GM21717 (cell line): ENCODE results near the gene RBM26.
"Not testable (repeated sequence)": the region's sequence is repeated elsewhere in the genome, so short reads cannot be mapped to it uniquely, and the experiment has no call there.

Experiments
- ATAC-seq: cut with Tn5 transposase; IDR thresholded peaks from one replicate; pipeline ENCODE4 v1.9.1; 2021; ENCODE audit warnings: mild to moderate bottlenecking, moderate library complexity; ENCODE audit not compliant: unreplicated experiment

The RBM26 gene

DNA sequence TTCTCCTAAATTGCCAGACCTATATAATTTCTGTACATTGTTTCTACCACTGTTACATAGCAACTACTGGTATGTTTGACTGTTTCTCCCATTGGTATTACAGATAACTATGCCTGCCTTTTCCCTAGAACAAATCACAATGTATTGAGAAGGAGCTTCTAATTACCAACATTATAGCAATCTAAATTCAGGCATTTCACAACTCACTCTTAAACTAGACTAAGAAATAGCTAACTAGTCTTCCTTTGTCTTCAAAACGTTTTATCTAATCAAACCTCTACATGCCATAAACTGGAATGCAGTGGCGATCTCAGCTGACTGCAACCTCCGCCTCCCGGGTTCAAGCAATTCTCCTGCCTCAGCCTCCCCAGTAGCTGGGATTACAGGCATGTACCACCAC, 18.2 kb downstream of the RBM26 start:
- no peak for ATAC-seq

DNA sequence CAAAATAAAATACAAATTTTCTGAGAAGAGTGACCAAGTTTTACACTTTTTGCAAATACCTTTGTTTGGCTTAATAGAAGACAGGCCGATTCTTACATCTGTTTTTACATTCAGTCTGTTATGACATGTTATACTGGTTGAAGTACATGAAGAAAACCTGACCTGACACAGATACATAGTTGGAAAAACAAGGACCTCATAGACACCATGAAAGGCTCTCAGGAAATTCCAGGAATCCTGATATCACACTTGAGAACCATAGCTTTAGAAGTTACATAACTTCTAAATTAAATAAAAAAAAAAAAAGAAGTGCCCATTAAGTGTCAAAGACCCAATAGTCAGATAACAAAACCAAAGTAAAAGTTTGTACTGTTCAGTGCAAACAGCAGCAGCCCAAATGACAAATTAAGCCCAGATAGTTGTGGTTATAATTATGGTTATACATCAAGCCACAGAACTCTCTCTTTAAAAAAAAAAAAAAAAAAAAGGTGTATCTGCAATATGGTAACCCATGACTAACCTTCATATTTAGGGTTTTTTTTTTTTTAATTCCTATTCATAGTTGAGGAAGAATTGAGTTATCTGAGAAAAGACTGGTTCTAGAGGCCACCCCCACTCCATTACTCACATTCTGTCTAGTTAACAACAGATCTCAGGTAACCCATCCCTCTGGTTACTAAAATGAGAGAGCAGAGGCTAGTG, 19.8 kb downstream of the RBM26 start:
- peak; percentile 8 for ATAC-seq

DNA sequence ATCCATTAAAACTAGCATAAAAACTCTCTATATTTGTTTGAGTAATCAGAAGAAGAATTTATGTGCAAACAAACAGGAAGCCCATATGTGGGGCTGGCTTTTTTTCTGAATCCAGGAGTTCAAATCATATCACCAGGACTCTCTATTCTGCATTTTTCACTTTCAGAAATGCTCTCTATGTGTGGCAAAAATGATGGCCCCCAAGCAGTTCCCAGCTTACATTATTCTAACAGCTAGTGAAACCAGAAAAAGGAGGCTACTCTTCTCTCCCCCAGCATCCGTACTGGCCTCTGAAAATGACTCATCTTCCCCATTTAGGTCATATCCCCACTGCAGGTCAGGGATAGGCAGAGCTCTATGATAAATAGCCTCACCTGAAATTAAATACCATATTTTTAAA, 20.4 kb downstream of the RBM26 start:
- ATAC-seq: peak; percentile 97

DNA sequence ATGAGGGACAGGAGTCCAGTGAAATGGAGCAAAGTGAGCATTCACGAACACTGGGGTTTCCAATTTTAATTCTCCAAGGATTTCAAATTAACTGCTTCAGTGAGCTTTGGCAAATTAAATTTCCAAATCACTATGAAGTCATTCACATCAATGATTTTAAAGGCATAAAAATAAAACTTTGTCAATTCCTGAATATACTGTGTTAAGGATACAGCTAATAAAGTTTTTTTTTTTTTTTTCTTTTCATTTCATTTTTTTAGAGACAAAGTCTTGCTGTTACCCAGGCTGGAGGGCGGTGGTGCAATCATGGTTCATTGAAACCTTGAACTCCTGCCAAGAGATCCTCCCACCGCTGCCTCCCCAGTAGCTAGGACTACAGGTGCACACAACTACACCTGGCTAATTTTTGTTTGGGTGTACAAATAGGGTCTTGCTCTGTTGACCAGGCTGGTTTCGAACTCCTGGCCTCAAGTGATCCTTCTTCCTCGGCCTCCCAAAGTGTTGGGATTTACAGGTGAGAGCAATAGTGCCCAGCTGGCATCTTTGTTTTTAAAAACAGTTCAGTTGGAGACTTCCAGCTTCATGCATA, 21.9 kb downstream of the RBM26 start:
- no peak for ATAC-seq

DNA sequence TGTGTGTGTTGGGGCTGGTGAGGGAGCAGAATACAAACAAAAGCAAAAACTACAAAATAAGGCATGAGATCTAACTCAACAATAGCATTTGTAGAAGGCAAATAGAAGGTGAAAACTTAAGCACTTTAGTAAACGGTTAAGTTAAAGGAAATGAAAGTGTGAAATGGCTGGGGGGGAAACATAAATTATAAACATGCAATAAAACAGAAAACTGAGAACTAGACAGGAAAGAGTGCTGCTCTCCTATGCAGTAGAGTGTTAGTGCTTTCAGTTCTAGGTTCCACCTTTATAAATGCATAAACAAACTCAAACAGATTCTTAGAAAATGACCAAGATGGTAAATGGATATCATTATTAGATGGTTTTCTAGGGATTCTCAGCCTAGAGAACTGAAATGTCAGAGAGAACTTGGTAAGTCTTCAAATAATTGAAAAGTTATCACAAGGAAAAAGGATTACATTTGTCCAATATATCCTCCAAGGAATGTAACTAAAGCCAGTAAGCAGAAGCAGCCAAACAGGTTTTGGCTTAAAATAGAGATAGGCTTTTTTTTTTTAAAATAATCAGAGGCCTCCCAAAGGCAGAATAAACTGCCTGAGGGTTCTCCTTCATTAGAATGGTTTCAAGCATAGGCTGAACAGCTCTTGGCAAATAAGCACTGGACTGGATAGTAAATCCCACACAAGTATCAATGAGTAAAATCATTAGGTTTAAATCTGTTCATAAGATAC, 23.3 kb downstream of the RBM26 start:
- ATAC-seq: peak; percentile 48

DNA sequence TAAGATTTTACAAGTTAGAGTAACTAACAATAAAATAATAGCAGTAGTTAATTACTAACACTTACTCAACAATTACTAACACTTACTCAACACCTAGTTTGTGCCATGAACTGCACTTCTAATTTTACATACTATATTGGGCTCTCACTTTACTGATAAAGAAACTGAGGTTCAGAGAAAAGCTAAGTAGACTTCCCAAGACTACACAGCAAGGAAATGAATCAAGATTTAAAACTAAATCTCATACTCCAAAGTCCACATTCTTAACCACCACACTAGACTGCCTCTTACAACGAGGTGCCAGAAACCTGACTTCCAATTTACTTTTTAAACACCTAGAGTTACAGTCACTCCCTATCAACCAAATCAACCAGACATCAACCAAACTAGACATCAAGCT, 25.1 kb downstream of the RBM26 start:
- ATAC-seq: no peak

DNA sequence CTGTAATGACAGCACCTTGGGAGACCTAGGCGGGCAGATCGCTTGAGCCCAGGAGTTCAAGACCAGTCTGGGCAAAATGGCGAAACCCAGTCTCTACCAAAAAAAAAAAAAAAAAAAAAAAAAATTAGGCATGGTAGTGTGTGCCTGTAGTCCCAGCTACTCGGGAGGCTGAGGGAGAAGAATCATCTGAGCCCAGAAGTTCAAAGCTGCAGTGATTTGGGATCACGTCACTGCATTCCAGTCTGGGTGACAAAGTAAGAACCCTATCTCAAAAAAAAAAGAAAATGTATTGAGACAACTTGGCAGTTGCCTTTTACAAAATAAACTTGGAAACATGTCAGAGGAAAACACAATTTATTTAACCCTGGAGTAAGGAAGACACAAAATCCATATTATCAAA, 26.8 kb downstream of the RBM26 start:
- ATAC-seq: no peak

DNA sequence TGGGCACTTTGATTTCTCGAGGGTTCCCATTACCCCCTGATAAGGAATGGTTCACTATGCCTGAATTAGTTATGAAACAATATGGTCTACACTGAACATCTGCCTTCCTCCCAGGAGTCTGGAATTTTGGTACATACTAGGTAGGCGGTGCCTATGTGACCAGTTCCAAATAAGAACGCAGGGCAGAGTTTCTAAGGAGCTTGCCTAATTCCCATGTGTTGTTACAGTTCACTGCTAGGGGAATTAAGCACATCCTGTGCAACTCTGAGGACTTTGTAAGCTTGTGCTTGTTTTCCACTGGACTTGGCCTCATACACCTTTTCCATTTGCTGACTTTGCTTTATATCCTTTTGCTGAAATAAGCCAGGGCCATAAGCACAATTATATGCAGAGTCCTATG, 29.2 kb downstream of the RBM26 start:
- no peak for ATAC-seq

DNA sequence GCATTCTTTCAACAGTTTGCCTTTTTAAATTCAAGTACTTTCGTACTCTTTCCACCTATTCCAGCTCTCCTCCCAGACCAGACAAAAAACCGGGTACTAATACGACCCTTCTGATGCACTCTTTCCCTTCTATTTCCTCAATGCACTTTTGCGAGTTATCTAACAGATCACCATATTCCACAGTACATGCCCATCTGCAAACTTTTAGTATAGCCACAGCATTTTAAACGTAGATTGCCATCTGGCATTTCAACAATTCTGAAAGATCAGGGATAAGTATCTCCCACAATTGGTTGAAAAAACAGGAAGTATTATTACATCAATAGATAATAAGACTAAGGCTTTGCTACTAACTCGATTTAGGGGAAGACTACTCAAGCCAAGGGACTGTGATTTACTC, 31.5 kb downstream of the RBM26 start:
- ATAC-seq: no peak

DNA sequence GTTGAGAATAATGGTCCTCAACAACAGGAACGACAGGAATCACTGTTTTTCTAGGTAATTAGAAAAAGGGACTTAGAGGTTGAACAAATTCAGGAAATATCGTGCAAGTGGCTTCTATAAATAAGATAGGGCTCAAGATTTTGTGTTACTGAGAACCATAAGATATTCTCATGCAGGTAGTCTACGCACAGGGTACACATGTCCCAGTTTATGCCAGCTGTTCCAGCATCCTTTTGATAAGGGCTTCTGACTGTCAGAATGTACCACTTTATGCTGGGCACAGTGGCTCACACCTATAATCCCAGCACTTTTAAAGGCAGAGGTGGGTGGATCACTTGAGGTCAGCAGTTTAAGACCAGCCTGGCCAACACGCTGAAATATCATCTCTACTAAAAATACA, 32.1 kb downstream of the RBM26 start:
- ATAC-seq: no peak

DNA sequence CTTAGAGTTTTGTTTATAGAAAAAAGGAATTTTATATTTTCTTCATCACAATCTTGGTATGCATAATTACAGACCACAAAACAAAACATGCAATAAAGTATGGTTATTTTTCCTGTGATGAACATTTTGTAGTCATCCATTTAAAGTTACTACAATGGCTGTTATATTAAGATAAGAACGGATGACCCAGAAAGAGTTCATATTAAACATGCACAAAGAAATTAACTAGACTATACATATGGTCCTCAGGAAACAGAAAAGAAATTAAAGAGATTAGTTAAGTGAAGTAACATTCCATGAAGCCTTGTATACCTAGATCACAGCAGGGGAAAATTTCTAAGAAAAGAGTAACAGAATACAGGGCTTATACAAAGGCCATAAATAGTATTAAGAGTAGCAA, 36.8 kb downstream of the RBM26 start:
- ATAC-seq: no peak

DNA sequence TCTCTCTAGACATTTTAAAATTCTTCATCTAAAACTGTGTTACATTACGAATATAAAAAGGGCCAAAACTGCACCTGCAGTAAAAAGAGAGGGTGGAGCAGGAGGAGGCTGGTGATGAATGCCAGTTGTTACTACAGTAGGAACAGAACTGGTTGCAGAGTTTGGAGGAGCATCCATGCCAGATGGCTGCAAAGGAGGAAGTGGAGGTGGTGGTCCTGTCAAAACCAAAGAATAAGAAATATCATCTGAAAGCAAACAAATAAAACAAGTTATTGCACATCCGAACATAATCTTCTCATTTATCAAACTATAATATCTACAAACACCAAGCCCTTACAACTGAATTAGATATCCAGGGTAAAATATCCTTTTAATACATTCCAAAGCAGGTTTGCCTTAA, 40.1 kb downstream of the RBM26 start:
- no peak for ATAC-seq

DNA sequence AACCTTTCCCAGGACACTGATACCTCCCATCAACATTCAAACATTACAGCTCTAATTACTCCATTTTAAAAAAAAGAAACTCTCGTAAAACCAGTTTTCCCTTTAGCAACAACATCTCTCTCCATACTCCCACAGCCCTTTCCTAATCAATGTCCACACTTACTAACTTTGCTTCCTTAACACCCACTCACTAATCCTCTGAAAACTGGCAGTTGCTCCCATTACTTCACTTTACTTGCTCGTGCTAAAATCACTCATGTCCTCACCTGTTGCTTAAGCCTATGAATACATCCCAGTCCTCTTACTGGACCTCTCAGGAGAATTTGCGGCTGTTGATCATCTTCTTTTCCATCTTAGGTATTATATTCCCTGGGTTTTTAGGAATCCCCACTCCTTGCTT, 44.8 kb downstream of the RBM26 start:
- ATAC-seq: no peak

DNA sequence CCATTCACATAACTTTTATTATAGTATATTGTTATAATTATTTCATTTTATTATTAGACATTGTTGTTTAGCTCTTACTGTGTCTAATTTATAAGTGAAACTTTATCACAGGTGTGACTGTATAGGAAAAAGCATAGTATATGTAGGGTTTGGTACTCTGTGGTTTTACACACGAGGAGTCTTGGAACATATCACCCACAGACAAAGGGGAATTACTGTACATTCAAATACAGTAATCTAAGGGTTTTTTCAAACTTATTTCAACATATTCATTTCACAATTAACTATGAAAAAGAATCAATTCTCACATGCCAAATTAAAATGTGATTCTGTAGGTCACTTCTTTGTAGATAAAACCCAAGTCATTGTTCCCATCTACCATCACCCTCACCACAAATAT, 46.0 kb downstream of the RBM26 start:
- ATAC-seq: peak; percentile 45

DNA sequence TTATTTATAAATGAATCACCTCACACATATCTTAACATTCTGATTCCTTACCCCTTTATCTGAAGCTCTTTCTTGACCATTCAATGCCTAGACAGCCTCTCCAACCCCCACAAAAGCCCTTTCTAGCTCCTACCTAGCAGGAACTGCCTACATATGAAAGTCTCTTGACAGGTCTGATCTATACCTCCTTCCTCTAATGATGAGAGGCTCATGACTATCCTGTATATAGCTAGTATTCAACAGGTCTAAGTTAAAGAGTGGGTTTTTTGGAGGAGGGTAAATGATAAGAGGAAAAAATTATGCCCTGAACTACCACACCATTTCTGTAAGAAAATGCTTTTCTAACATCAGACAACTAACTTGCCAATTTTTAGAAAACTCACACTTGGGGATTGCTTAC, 47.0 kb downstream of the RBM26 start:
- ATAC-seq: no peak

DNA sequence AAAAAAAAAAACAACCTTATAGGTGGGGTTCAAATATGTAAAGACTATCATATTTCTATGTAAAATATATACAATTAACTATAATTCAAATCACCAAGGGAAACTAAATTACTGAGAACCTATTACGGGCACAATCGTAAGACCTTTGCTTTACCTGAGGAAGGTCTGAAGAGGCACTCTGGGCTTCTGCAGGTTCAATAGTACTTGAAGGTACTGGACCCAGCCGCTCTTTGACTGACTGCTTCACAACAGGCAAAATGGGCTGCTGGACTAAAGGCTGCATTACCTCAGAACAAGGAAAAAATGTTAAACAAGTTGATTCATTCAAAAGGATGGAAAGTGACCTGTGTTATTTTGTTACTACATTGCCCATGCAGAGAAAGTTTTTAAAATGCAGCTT, 51.8 kb downstream of the RBM26 start:
- ATAC-seq: no peak

DNA sequence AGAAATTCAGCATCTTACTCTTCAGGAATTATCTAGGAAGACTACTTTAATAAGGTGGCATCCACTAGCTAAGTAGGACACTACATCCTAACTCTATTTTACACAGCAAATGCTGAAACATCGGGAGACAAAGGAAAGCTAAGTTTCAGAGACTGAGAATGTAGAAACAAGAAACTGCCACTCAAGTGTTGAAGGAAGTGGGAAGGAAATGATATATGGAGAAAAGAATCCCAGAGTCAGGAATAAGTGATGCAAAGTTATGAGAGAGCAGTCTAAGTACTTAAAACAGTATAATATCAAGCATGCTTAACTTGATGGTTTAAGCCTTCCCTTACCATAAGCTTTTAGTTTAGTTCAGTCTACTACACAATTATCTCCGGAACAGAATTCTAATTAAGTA, 52.4 kb downstream of the RBM26 start:
- no peak for ATAC-seq

DNA sequence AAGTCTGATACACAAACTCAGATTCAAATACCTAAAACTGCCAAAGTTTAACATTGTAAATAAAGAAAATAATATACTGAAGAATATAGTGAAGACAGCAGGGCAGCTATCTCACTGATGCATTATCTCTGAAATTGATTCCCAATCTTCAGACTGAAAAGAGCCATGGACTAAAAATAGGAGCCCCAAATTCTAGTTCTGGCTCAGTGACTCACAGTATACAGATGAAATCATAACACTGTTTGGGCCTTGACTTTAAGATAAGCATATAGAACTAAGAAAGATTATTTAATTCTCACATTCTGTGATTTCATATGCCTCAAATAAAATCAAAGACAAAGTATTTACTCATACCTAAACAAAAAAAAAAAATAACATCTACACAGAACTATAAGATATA, 53.9 kb downstream of the RBM26 start:
- ATAC-seq: no peak

DNA sequence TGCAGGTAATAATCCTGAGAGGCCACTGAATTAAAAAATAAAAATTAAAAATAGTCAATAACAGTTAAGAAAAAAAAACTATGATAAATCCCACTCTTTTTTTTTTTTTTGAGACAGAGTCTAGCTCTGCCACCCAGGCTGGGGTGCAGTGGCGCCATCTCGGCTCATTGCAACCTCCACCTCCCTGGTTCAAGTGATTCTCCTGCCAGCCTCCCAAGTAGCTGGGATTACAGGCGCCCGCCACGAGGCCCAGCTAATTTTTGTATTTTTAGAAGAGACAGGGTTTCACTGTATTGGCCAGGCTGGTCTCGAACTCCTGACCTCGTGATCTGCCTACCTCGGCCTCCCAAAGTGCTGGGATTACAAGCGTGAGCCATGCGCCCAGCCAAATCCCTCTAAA, 56.4 kb downstream of the RBM26 start:
- not testable (repeated sequence) for ATAC-seq

DNA sequence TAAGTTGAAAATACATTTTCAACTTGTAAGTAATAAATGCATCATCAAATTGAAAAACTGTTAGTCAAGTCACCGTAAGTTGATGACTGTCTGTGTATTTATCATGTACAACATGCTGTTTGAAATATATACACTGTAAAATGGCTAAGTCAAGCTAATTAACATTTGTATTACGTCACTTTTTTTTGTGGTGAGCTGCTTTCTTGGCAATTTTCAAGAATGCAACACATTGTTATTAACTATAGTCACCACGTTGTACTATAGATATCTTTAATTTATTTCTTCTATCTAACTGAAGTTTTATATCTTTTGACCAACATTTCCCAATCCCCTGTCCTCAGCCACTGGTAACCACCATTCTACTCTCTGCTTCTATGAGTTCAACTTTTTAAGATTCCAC, 57.0 kb downstream of the RBM26 start:
- ATAC-seq: no peak

DNA sequence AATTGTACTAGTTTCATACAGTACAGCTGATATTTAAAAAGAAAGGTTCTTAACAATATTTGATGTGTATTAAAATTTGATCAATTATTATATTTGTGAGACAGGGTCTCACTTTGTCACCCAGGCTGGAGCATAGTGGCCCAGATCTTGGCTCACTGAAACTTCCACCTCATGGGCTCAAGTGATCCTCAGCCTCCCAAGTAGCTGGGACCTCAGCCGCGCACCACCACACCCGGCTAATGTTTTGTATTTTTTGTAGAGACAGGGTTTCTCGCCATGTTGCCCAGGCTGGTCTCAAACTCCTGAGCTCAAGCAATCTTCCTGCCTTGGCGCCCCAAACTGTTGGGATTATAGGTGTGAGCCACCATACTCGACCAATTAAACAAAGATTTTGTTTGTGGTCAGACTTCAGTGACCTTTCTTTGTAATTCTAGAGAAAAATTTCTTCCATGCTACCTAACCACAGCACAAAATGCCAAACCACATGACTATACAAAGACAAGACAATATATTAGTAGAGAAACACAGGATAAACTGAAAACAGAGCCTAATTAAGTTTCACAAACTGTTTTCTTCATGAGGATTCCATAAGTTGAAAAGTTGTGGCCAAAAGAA, 59.6 kb downstream of the RBM26 start:
- no peak for ATAC-seq

DNA sequence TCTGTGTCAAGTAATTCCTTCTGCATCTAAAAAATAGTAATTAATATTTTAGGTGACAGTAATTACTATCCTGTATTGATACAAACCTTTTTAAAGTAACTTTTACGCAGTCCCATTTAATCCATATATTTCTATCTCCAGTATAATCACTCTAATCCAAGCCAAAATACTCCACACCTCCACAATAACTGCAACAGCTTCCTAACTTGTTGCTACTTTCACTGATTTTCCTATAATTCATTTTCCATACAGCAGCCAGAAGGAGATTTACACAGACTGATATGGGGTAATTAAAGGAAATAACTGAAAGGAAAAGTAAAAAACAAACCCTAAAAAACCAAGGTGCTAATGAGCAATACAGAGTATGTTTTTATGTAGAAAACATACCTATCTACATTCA, 64.9 kb downstream of the RBM26 start:
- no peak for ATAC-seq
